PFSK-1 (cell line): ENCODE results near the gene SIPA1L3.

Experiments
- FOXP2 ChIP-seq: optimal IDR thresholded peaks from 2 replicates; pipeline ENCODE3; 2011; ENCODE audit warnings: borderline replicate concordance, control low read depth, inconsistent platforms; ENCODE audit not compliant: insufficient read depth; ENCODE audit errors: extremely low read length, extremely low read depth
- POLR2AphosphoS5 ChIP-seq: IDR thresholded peaks from 2 replicates; pipeline ENCODE4 v1.6.1; 2012; ENCODE audit warnings: low read depth, mild to moderate bottlenecking, control low read depth, low read length, moderate library complexity
- REST ChIP-seq, 2 experiments: IDR thresholded peaks; 2 replicates each; pipeline versions ENCODE4 v1.6.1 to v1.8.0; 2011 to 2012; ENCODE audit warnings: low read depth in 2 of 2, low read length in 2 of 2, control low read depth in 1 of 2, inconsistent platforms in 1 of 2, mild to moderate bottlenecking in 1 of 2, moderate library complexity in 1 of 2; ENCODE audit not compliant: insufficient read depth in 1 of 2
- SIN3A ChIP-seq: IDR thresholded peaks from 2 replicates; pipeline ENCODE4 v1.6.1; 2012; ENCODE audit warnings: mild to moderate bottlenecking, low read length, moderate library complexity, borderline replicate concordance; ENCODE audit not compliant: insufficient read depth
- TAF1 ChIP-seq: IDR thresholded peaks from 2 replicates; pipeline ENCODE4 v1.6.1; 2012; ENCODE audit warnings: low read length, control low read depth, borderline replicate concordance; ENCODE audit not compliant: insufficient read depth

SIPA1L3 gene

DNA sequence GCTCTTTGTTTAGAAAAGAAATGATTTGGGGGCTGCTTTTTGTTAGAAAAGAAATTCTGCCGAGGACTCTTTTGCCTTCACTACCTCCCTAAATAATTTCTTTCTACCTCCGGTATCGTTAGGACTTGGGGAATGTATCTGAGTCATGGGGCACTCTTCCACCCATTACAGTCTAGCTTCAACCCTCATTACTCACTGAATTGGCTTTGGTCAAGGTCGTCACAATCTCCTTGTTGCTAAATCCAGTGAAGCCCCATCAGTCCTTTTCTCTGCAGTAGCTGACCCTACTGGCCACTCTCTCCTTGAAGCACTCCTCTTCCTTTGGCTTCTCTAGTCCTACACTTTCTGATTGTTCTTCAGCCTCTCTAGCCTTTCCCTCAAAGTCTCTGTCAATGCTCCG lies 34.6 kb upstream of the SIPA1L3 start:
- TF ChIP-seq TAF1 (no peak), POLR2AphosphoS5 (no peak), REST (IDR thresholded peaks at IDR 0.05; ENCODE audit: insufficient read depth in 1 of 2, low read depth in 2 of 2, low read length in 2 of 2) (no peak), FOXP2 (no peak), SIN3A (no peak)

DNA sequence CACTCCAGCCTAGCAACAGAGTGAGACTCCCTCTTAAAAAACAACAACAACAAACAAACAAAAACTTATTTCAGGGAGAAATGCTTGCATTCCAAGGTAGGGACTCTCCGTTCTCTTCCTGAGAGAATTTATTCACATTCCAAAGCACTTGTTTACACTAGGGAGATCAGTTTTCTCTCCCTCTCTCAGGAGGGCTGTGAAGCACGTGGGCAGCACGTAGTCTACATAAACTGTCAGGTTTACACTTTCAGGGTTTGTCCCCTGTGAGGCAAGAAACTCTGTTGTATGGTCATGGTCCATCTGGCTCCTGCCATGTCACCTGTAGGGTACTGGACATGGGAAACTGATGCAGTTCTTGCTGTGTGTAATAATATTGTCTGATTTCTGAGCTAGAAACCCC lies 32.2 kb upstream of the SIPA1L3 start:
- TF ChIP-seq POLR2AphosphoS5 (no peak), SIN3A (no peak), REST (IDR thresholded peaks at IDR 0.05; ENCODE audit: insufficient read depth in 1 of 2, low read depth in 2 of 2, low read length in 2 of 2) (no peak), FOXP2 (no peak), TAF1 (no peak)

- no peak for TF ChIP-seq REST (IDR thresholded peaks at IDR 0.05; ENCODE audit: insufficient read depth in 1 of 2, low read depth in 2 of 2, low read length in 2 of 2)
- no peak for TF ChIP-seq FOXP2
- TF ChIP-seq SIN3A, result no peak
- no peak for TF ChIP-seq POLR2AphosphoS5
- TF ChIP-seq TAF1, result no peak
Observed at GRCh38 chr19:37876032-37876431, 31.0 kb upstream of the SIPA1L3 start.

GRCh38 chr19:37877147-37877546 lies 29.9 kb upstream of the SIPA1L3 start:
- no peak for TF ChIP-seq REST (IDR thresholded peaks at IDR 0.05; ENCODE audit: insufficient read depth in 1 of 2, low read depth in 2 of 2, low read length in 2 of 2)
- no peak for TF ChIP-seq SIN3A

GRCh38 chr19:37885392-37885791 lies 21.6 kb upstream of the SIPA1L3 start:
- TF ChIP-seq SIN3A (no peak), REST (IDR thresholded peaks at IDR 0.05; ENCODE audit: insufficient read depth in 1 of 2, low read depth in 2 of 2, low read length in 2 of 2) (no peak), FOXP2 (no peak), POLR2AphosphoS5 (no peak), TAF1 (no peak)
